Vagina (tissue), 2 donors: ENCODE measurements around the gene DNAAF8. TPM values are rescaled to one million over a fixed set of nuclear protein-coding genes. Genes with fewer than 3 reads are reported as not detected.

Experiments used
- DNase-seq, 2 donors: peaks; one replicate each; pipeline ENCODE4 v3.0.0-alpha.2; 2017; ENCODE audit errors: extremely low spot score in 2 of 2
- H3K27ac ChIP-seq: fragments of 200-600 bp; sonication (generic); one replicate; pipeline ENCODE4 v1.5.1; 2019
- H3K27me3 ChIP-seq: fragments of 200-600 bp; sonication (generic); one replicate; pipeline ENCODE4 v1.5.1; 2019
- H3K36me3 ChIP-seq, 2 donors: fragments of 200-600 bp; sonication (generic); one replicate each; pipeline ENCODE4 v1.5.1; 2017 to 2019
- H3K4me1 ChIP-seq: fragments of 200-600 bp; sonication (generic); one replicate; pipeline ENCODE4 v1.5.1; 2019
- H3K4me3 ChIP-seq, 2 donors: fragments of 200-600 bp; sonication (generic); 1 replicate in 1 of 2; 2 replicates in 1 of 2; pipeline ENCODE4 v1.5.1; 2016 to 2019
- H3K9me3 ChIP-seq: fragments of 200-600 bp; sonication (generic); one replicate; pipeline ENCODE4 v1.5.1; 2019
- POLR2A ChIP-seq, 2 donors: fragments of 450-650 bp; IDR thresholded peaks; one replicate each; pipeline ENCODE4 v1.6.1; 2017; ENCODE audit warnings: antibody characterized with exemption in 2 of 2, mild to moderate bottlenecking in 2 of 2, moderate library complexity in 2 of 2
- POLR2AphosphoS5 ChIP-seq, 2 donors: sonication (generic); formaldehyde crosslinking; IDR thresholded peaks; one replicate each; pipeline ENCODE4 v1.9.0; 2017; ENCODE audit warnings: antibody characterized with exemption in 2 of 2, mild to moderate bottlenecking in 2 of 2, low read depth in 1 of 2; ENCODE audit not compliant: insufficient read depth in 1 of 2
- intact Hi-C: fragments of 100-400 bp; cut with DNase I; formaldehyde crosslinking; loops from one replicate; pipeline ENCODE4 v1.15.1; 2023
- total RNA-seq: library from RNA; depleted of rRNA; stranded (reverse); fragments of >200 nt; gene quantifications from one replicate; pipeline ENCODE4 v1.2.3, GENCODE V29; 2016
- TF ChIP-seq, protein P1 (sequence below), 3 experiments: fragments of 450-650 bp in 2 of 3; fragments of 200-600 bp in 1 of 3; sonication (generic) in 1 of 3; IDR thresholded peaks; one replicate each; pipeline ENCODE4 v1.5.1; 2017 to 2019; ENCODE audit warnings: antibody characterized with exemption in 3 of 3, mild to moderate bottlenecking in 2 of 3, moderate library complexity in 2 of 3

DNAAF8 gene
- total RNA-seq, 1 donor from 2014 or later = not detected

DNA sequence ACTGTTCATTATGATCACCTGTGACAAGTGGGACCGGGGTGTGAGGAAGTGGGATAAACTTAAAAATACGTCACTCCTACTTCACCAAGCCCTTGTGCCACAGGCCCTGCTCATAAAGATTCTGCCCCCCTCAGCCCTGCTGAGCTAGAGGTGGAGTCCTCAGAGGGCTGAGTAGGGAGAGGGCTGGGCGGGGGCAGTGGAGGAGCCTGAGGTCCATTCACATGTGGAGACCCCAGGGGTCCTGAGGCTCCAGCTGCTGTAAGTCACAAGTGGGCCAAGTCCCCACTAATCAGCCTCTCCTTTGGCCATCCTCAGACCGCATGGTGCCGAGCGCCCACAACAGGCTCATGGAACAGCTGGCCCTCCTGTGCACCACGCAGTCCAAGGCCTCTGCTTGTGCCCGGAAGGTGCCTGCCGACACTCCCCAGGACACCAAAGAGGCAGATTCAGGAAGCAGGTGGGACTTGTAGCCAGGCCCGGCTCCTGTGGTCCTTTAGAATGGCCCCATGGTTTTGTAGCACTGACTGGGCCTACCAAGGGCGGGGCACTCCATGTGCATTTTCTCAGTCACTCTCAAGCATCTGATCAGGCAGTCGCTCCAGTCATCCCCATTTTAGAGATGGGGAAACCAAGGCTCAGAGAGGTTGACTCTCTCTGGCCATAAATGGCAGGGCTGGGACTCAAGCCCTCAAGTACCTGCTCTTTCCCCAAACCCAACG lies 10.4 kb downstream of the DNAAF8 start:
- no peak for DNase-seq
- Histone ChIP-seq H3K36me3 (peaks cover 0 to 2% of the 10 kb centered on the region in 2 donors), H3K27me3 (no peaks in the 10 kb centered on the region), H3K4me1 (peaks cover 23% of the 10 kb centered on the region), H3K4me3 (no peak overlapping the region), H3K9me3 (no peaks in the 10 kb centered on the region), H3K27ac (no peak overlapping the region)
- intact Hi-C loops = no loop called here
- TF ChIP-seq POLR2AphosphoS5 (IDR thresholded peaks at IDR 0.05; ENCODE audit: insufficient read depth in 1 of 2, low read depth in 1 of 2) = no peak
- no peak for TF ChIP-seq POLR2A (IDR thresholded peaks at IDR 0.05)
- TF ChIP-seq, protein P1, sequence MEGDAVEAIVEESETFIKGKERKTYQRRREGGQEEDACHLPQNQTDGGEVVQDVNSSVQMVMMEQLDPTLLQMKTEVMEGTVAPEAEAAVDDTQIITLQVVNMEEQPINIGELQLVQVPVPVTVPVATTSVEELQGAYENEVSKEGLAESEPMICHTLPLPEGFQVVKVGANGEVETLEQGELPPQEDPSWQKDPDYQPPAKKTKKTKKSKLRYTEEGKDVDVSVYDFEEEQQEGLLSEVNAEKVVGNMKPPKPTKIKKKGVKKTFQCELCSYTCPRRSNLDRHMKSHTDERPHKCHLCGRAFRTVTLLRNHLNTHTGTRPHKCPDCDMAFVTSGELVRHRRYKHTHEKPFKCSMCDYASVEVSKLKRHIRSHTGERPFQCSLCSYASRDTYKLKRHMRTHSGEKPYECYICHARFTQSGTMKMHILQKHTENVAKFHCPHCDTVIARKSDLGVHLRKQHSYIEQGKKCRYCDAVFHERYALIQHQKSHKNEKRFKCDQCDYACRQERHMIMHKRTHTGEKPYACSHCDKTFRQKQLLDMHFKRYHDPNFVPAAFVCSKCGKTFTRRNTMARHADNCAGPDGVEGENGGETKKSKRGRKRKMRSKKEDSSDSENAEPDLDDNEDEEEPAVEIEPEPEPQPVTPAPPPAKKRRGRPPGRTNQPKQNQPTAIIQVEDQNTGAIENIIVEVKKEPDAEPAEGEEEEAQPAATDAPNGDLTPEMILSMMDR (IDR thresholded peaks at IDR 0.05) = no peak

DNA sequence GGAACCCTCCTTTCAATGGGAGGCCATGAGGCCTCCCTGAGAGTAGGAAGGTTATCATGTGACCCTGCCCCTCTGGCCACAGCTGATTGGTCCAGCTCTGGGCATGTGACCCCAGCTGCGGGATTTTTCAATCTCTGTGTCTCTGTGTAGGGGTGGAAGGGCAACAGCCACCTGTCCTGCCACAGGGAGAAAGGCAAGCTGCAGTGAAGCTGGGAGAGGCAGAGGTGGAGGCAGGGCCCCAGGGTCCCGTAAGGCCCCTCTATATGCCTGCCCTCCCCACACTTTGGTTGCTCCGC lies 10.9 kb downstream of the DNAAF8 start:
- H3K4me1 ChIP-seq = peaks cover 23% of the 10 kb centered on the region
- H3K27me3 ChIP-seq = no peaks in the 10 kb centered on the region
- no peaks in the 10 kb centered on the region for H3K9me3 ChIP-seq
- no peak for DNase-seq
- intact Hi-C loops = no loop called here
- H3K27ac ChIP-seq = no peak overlapping the region
- H3K4me3 ChIP-seq = no peak overlapping the region
- TF ChIP-seq POLR2AphosphoS5 (IDR thresholded peaks at IDR 0.05; ENCODE audit: insufficient read depth in 1 of 2, low read depth in 1 of 2) (no peak), POLR2A (IDR thresholded peaks at IDR 0.05) (no peak)
- TF ChIP-seq, protein P1 (IDR thresholded peaks at IDR 0.05) = no peak
- H3K36me3 ChIP-seq = peaks cover 0 to 7% of the 10 kb centered on the region in 2 donors

DNA sequence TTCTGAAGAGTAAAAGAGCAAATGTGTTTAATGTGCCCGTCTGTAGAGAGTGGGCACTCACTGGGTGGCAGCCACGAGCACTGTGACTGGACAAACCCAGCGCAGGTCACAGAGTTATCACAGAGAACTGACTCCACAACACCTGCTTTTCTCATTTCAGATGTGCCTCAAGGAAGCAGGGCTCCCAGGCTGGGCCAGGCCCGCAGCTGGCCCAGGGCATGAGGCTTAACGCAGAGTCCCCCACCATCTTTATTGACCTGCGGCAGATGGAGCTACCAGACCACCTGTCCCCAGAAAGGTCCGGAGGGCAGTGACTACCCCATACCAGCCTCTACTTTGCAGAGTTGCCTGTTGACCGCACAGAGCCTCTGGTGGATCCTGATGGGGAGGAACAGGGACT lies 11.9 kb downstream of the DNAAF8 start:
- H3K36me3 ChIP-seq = peaks cover 0 to 16% of the 10 kb centered on the region in 2 donors
- DNase-seq = no peak
- H3K9me3 ChIP-seq = no peaks in the 10 kb centered on the region
- no peak overlapping the region for H3K27ac ChIP-seq
- no peak for TF ChIP-seq POLR2A (IDR thresholded peaks at IDR 0.05)
- TF ChIP-seq, protein P1 (IDR thresholded peaks at IDR 0.05) = no peak
- no peak for TF ChIP-seq POLR2AphosphoS5 (IDR thresholded peaks at IDR 0.05; ENCODE audit: insufficient read depth in 1 of 2, low read depth in 1 of 2)
- intact Hi-C loops = no loop called here
- no peak overlapping the region for H3K4me3 ChIP-seq
- no peaks in the 10 kb centered on the region for H3K27me3 ChIP-seq
- peaks cover 23% of the 10 kb centered on the region for H3K4me1 ChIP-seq

DNA sequence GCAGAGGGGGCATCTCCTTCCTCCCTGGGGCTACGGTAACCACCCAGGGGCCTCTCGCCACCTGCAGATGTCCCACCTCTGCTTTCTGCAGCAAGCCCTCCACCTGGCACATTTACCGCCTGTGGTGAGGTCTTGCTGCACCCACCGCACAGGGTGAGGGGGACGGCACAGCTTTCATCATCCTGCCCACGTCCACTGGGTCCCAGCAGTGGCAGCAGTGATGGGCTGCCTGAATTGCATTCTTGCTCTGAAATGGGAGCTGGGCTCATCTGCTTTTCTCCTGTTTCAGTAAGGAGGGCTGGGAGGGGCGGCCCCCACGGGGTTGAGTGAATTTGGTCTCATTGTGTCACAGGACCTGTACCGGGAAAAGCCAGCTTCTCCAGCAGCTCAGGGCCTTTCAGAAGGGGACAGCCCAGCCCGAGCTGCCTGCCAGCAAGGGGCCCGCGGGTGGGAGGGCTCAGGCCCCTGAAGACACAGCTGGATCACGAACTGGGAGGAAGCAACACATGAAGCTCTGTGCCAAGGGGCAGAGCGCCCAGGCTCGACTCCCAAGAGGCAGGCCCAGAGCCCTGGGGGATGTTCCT lies 12.7 kb downstream of the DNAAF8 start:
- H3K27me3 ChIP-seq = no peaks in the 10 kb centered on the region
- no peak for DNase-seq
- H3K36me3 ChIP-seq = peaks cover 0 to 25% of the 10 kb centered on the region in 2 donors
- intact Hi-C loops = no loop called here
- no peak overlapping the region for H3K4me3 ChIP-seq
- peaks cover 23% of the 10 kb centered on the region for H3K4me1 ChIP-seq
- H3K27ac ChIP-seq = no peak overlapping the region
- no peak for TF ChIP-seq POLR2AphosphoS5 (IDR thresholded peaks at IDR 0.05; ENCODE audit: insufficient read depth in 1 of 2, low read depth in 1 of 2)
- TF ChIP-seq, protein P1 (IDR thresholded peaks at IDR 0.05) = no peak
- no peak for TF ChIP-seq POLR2A (IDR thresholded peaks at IDR 0.05)
- no peaks in the 10 kb centered on the region for H3K9me3 ChIP-seq
